ENCODE data around the gene FUZ.

Gene FUZ

DNA sequence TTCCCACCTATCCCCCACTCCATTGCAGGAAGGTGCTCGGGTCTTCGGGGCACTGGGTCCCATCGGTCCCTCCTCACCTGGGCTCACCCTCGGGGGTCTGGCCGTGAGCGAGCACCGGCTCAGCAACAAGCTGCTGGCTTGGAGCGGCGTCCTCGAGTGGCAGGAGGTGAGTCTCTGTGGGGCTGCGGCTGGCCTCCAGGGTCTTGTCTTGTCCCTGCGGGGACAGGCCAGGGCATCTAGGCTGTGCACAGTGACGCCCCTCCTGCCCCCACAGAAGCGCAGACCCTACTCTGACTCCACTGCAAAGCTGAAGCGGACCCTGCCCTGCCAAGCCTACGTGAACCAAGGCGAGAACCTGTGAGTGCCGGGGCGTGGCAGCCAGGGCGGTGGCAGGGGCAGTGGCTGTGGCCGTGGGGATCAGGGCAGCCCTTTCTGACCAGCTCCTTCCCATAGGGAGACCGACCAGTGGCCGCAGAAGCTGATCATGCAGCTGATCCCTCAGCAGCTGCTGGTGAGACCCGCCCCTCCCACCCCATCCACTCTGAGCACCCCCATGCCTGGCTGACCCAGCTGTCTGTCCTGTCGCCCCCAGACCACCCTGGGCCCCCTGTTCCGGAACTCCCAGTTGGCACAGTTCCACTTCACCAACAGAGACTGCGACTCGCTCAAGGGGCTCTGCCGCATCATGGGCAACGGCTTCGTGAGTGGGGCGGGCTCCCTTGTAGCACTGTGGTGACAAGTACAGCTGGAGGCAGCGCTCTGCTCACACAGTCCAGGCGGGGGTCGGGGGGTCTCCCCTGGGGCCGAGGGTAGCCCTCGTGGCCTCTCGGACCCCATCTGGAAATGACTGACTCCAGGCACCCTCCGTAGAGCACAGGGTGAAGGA is 41.5 kb upstream of the FUZ start:
- Mint-ChIP-seq H3K9me3 (no peaks in the 10 kb centered on the region), H3K27ac (peak overlapping the region; percentile 89), H3K4me3 (no peak overlapping the region), H3K36me3 (peaks cover 73% of the 10 kb centered on the region), H3K4me1 (peaks cover 27% of the 10 kb centered on the region)
- DNase-seq (ENCODE audit: low spot score in 2 of 2) (peak in 1 of 2 donors; percentile 50), ATAC-seq (no peak)

DNA sequence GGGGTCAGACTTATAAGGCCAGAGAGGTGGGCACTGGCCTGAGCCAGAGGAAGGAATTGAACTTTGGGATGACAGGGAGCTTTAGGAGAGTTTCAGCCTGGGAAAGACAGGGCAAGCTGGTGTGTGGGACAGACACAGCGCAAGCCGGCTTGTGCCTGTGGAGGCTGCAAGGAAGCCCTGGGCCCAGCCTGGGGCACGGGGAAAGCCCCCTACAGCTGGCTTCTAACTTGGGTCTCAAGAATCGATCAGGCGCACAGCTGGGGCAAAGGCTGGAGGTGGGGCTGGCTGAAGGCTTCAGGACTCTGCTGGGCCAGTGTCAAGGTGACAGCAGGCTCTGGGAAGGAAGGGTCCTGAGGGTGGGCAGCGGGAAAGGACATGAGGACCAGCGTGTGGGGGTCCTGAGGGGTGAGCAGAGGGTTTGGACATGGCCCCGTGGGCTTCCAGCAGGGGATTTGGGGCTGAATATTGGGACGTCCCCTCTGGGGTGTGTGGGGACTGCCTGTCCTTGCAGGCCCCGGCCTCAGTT is 40.8 kb upstream of the FUZ start:
- ATAC-seq (no peak), DNase-seq (ENCODE audit: low spot score in 2 of 2) (no peak)
- Mint-ChIP-seq H3K36me3 (peaks cover 66% of the 10 kb centered on the region), H3K4me3 (no peak overlapping the region), H3K9me3 (peaks cover 3% of the 10 kb centered on the region), H3K4me1 (peaks cover 34% of the 10 kb centered on the region), H3K27ac (peak overlapping the region; percentile 45)

DNA sequence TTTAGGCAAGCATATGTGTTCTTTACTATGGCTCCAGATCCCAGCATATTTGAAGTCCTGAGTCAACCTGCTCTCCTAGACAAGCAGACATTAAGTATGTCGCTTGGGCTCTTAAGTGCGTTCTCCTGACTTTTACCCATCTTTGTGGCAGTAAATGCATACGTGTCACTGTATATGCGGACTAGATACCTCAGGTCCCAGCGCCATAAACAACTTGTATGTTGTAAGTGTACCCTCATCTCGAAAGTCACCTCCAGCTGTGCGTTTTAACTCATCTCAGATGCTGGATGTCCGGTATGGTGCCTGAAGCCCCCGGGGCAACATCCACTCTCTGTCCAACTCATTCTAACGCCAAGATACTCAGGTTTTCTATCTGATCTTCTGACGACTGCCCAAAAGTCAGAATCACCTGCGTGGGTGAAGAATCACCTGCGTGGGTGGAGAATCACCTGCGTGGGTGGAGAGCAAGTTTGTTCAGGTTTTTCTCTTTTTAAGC is 39.6 kb upstream of the FUZ start:
- Mint-ChIP-seq H3K9me3 (peaks cover 3% of the 10 kb centered on the region), H3K4me3 (peak overlapping the region; percentile 81), H3K27ac (peak overlapping the region; percentile 66), H3K36me3 (peaks cover 53% of the 10 kb centered on the region), H3K4me1 (peaks cover 44% of the 10 kb centered on the region)
- DNase-seq (ENCODE audit: low spot score in 2 of 2) (peak in 1 of 2 donors; percentile 49), ATAC-seq (no peak)

DNA sequence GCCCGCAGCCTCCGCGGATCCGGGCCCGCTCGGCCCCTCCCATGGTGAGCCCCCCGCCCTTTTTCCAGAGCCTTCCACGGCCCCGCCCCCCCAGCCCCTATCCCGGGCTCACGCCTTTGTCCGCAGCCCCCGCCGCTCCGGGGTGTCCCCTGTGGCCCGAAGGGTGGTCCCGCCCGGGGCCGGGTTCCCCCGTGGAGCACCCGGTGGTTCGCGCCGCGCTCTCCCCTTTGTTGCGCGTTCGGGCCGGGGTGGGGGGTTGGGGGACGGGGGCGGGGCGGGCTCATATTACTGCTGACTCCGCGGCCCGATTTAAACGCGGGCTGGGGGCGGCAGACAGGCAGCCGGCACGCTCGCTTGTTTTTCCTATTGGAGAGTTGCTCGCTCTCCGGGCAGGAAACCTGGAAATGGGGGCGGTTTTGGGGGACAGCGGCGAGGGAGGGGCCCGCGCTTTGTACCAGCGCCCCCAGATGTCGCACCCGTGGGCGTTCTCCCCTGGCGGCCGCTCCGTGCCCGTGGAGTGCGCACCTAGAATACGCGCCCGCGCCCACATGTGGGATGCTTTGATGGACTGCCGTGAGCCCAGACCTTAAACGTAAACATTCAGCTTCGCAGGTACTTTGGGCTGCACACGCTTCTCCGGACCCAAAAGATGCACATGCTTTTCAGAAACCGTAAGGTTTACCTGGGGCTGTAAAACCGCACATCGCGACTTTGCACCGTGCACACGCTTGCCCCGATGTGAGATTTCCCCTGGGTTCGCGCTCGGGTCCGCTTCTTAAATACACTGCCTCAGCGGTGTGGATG is 38.6 kb upstream of the FUZ start:
- Mint-ChIP-seq H3K4me3 (peak overlapping the region; percentile 81), H3K9me3 (peaks cover 3% of the 10 kb centered on the region), H3K4me1 (peaks cover 44% of the 10 kb centered on the region), H3K27ac (peak overlapping the region; percentile 66), H3K36me3 (peaks cover 43% of the 10 kb centered on the region)
- DNase-seq (ENCODE audit: low spot score in 2 of 2) (peak in 1 of 2 donors; percentile 55), ATAC-seq (no peak)

DNA sequence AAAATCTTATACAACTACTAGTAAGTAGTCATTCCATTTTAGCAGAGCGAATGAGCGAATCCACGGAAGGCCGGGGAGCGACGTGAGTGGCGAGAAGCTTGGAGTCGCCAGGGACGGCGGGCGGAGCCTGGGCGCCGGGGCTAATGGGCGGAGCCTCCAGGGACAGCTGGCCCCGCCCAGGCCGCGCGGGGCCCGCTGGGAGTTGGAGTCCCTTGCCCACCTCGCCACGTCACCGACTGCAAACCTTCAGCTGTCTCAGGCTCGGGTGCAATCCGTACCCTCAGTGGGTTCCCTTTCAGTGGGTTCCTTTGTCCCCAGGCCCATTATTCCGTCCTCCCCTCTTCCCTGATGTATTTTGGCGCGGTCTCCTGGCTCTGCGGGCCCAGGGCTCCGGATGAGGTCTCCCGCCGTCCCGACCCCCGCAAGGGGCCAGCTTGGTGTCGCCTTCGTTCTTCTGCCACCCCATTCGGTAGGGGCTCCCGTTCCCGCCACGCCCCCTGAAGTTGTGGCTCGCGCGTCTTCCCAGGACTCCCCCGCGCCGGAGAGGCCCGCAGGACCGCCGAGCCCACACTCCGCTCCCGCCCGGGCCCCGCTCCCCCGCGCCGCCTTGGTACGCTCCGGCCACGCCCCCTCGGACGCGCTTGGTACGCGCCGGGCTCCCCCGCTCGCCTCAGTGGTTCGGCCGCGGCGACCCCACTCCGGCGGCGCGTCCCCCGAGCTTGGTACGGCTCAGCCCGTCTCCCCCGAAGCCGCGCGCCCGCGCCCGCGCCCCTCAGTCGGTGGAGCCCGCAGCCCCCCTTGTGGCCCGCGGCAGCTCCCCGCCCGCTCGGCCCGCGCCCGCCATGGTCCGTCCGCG is 37.6 kb upstream of the FUZ start, which contains the start of gene PTOV1:
TSS of gene PTOV1 (plus strand) at position 673 of the 856 bp plus-strand sequence.
- ATAC-seq (peak; percentile 91), DNase-seq (ENCODE audit: low spot score in 2 of 2) (peak; percentile 97)
- peak within 1 kb of the TSS; percentile 81 for H3K4me3 Mint-ChIP-seq
- peaks cover 34% of the 10 kb centered on the region for H3K36me3 Mint-ChIP-seq
- H3K27ac Mint-ChIP-seq: peak within 1 kb of the TSS; percentile 94
- H3K9me3 Mint-ChIP-seq: peaks cover 3% of the 10 kb centered on the region
- peaks cover 44% of the 10 kb centered on the region for H3K4me1 Mint-ChIP-seq

DNA sequence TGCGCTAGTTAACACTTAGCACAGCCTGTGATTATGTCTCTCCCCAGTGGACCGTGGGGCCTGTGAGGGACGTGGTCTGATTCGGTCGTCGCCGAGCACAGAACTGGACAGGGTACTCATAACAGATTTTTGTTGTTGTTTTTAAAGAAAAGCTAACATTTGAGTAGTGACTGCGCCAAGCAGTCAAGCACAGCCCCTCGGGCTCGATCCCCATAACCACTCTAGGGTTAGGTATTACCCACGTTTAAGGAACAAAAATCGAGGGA is 37.1 kb upstream of the FUZ start:
- peaks cover 3% of the 10 kb centered on the region for H3K9me3 Mint-ChIP-seq
- ATAC-seq: no peak
- H3K4me3 Mint-ChIP-seq: peak overlapping the region; percentile 81
- no peak for DNase-seq (ENCODE audit: low spot score in 2 of 2)
- peaks cover 40% of the 10 kb centered on the region for H3K4me1 Mint-ChIP-seq
- H3K27ac Mint-ChIP-seq: peak overlapping the region; percentile 94
- H3K36me3 Mint-ChIP-seq: peaks cover 28% of the 10 kb centered on the region

DNA sequence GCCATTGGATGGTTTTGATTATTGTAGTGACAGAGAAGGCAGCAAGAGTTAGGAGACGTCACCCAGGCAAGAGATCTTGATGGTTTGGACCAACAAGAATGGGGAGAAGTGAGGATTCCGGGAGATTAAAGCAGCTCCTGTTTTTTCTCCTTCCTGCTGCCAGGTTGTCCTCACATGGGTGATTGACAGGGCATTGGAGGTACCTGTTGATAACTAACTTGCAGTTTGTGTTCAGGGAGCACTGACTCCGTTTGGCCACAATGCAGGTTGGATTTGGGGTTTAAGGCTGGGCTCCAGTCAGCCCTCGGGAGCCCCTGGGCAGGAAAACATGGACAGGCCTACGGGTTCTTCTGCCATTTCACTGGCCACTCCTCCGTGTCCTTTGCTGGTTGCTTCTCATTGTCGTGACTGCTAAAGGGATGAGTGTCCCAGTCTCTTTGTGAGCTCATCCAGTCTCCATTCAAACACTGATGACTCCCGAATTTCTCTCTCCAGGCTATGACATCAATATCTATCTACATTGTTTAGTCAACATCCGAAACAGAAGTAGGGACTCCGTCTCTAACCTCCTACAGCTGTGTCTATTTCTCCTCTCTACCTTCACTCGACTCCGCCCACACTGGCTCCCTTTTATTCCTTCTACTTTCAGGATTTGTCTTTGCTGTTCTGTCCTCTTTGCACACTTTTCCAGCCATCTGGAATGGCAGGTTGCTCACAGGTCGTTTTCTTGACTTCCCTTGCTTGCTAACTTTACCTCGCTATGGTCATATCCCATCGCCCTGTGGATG is 36.5 kb upstream of the FUZ start:
- Mint-ChIP-seq H3K4me3 (peak overlapping the region; percentile 81), H3K27ac (peak overlapping the region; percentile 94), H3K4me1 (peaks cover 37% of the 10 kb centered on the region), H3K36me3 (peaks cover 23% of the 10 kb centered on the region), H3K9me3 (peaks cover 3% of the 10 kb centered on the region)
- DNase-seq (ENCODE audit: low spot score in 2 of 2): no peak
- ATAC-seq: no peak

DNA sequence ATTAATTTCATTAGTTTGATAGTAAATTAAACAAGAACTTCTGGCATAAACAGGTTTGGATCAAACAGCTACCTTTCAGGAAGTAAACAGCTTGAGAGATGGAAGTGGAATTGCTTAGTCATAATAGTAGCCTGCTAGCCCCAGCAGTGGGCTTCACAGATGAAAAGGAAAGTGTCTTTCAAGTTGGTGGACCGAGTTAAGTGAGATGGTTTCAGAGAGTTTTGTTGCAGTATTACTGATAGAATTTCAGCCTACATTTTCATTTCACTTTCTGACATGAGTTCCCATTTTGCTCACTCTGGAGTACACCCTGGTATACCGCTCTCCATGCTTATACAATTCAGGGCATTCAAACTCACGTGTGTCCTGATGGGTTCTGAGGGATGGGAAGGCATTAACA is 35.8 kb upstream of the FUZ start:
- Mint-ChIP-seq H3K4me1 (peaks cover 37% of the 10 kb centered on the region), H3K4me3 (peak overlapping the region; percentile 81), H3K36me3 (peaks cover 16% of the 10 kb centered on the region), H3K9me3 (peaks cover 3% of the 10 kb centered on the region), H3K27ac (peak overlapping the region; percentile 36)
- no peak for ATAC-seq
- DNase-seq (ENCODE audit: low spot score in 2 of 2): no peak

DNA sequence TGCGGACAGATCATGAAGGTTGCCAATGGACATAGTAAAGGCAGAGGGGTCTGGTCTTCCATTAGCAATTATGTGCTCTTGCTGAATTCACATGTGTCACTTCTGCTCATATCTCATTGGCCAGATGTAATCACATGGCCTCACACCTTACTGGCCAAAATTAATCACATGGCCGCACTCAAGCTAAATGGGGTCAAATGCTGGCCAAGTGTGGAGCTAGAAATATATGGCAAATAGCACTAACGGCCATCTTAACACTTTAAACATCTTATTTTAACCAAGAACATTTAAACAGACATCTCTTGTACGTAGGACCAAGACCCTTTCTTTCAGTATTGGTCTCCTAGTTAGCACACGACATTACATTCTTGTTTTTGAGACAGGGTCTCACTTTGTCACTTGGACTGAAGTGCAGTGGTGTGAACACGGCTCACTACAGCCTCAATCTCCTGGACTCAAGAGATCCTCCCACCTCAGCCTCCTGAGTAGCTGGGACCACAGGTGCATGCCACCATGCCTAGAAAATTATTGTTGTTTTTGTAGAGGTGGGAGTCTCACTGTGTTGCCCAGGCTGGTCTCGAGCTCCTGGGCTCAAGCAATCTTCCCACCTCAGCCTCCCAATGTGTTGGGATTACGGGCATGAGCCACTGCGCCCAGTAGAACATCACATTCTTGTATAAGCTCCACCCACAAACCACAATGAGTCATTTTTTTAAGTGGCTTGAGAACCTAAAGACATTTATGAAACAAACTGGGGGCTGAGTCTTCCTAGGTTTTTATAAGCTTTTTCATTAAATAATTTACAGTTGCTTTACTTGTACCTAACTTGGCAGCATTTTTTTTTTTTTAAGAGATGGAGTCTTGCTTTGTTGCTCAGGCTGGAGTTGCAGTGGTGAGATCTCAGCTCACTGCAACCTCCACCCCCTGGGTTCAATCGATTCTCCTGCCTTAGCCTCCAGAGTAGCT is 34.9 kb upstream of the FUZ start:
- Mint-ChIP-seq H3K4me3 (peak overlapping the region; percentile 11), H3K4me1 (peaks cover 37% of the 10 kb centered on the region), H3K27ac (no peak overlapping the region), H3K9me3 (peaks cover 3% of the 10 kb centered on the region), H3K36me3 (peaks cover 12% of the 10 kb centered on the region)
- DNase-seq (ENCODE audit: low spot score in 2 of 2): peak in 1 of 2 donors; percentile 57
- no peak for ATAC-seq

DNA sequence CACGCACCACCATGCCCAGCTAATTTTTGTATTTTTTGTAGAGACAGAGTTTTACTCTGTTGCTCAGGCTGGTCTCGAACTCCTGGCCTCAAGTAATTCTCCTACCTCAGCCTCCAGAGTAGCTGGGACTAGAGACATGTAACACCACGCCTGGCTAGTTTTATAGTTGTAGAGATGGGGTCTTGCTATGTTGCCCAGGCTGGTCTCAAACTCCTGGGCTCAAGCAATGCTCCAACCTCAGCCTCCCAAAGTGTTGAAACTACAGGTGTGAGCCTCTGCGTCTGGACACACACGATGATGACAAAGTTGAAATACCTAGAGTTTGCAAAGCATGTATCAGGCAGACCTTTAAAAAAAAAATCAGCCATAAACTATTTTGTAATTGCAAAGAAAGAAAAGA is 33.3 kb upstream of the FUZ start:
- Mint-ChIP-seq H3K4me1 (peaks cover 25% of the 10 kb centered on the region), H3K36me3 (no peaks in the 10 kb centered on the region), H3K4me3 (no peak overlapping the region), H3K27ac (no peak overlapping the region), H3K9me3 (peaks cover 3% of the 10 kb centered on the region)
- DNase-seq (ENCODE audit: low spot score in 2 of 2) (no peak), ATAC-seq (no peak)

DNA sequence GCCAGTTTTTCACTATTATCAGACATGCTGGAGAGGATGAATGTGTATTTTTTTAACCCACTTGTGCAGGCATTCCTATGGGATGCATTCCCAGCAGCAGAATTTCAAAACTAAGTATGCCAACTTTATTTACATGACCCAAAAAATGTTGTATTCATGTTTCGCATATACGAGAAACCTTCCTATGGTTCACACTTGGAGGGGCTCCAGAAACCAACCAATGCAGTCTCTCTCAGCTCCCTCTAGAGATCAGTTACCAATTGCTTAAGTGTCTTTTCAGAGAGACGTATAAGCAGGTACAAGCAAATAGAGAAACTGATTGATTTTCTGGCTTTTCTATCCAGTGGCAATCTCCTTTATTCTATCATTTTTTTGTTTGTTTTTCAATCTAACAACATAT is 32.3 kb upstream of the FUZ start:
- peaks cover 3% of the 10 kb centered on the region for H3K9me3 Mint-ChIP-seq
- ATAC-seq (no peak), DNase-seq (ENCODE audit: low spot score in 2 of 2) (no peak)
- H3K4me1 Mint-ChIP-seq: peaks cover 25% of the 10 kb centered on the region
- peaks cover 4% of the 10 kb centered on the region for H3K36me3 Mint-ChIP-seq
- no peak overlapping the region for H3K4me3 Mint-ChIP-seq
- H3K27ac Mint-ChIP-seq: no peak overlapping the region

DNA sequence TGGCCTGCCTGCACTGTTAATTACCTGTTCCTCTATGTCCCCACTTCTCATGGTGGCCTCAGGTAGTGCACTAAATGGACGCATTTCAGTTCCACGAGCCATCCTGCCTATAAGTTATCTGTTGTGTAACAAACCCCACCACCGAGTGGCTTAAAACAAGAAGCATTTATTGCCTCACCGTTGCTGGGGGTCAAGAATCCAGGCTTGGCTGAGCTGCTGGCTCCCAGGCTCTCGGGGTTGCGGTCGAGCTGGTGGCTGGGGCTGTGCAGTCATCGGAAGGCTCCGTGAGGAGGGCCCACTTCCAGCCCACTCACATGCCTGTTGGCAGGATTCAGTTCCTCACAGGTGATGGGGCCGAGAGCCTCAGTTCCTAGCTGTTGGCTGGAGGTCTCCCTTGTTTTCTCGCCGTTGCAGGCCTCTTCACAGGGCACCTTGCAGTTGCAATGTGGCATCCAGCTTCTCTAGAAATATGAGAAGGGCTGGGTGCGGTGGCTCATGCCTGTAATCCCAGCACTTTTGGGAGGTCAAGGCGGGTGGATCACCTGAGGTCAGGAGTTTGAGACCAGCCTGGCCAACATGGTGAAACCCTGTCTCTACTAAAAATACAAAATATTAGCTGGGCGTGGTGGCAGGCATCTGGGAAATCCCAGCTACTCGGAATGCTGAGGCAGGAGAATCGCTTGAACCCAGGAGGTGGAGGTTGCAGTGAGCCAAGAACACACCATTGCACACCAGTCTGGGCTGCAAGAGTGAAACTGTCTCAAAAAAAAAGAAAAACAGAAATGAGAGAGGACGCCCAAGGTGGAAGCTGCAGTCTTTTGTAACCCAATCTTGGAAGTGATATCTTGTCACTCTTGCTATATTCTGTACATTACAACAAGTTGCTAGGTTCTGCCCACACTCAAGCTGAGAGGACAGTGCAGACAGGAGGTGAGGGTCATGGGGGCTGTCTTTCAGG is 31.3 kb upstream of the FUZ start:
- Mint-ChIP-seq H3K4me3 (no peak overlapping the region), H3K4me1 (peaks cover 15% of the 10 kb centered on the region), H3K27ac (no peak overlapping the region), H3K9me3 (peaks cover 3% of the 10 kb centered on the region), H3K36me3 (peaks cover 10% of the 10 kb centered on the region)
- no peak for ATAC-seq
- no peak for DNase-seq (ENCODE audit: low spot score in 2 of 2)
